Common myeloid progenitor, CD34-positive (primary cell): ENCODE data around the gene SLC1A2.

Experiments
- CTCF ChIA-PET: fragments of 350-600 bp; sonication (Branson Sonifier 250); formaldehyde crosslinking; loops from one replicate; lab custom pipeline; 2021; ENCODE audit warnings: antibody characterized with exemption; lab: Charles Lee
- POLR2A ChIA-PET: fragments of 350-600 bp; sonication (Branson Sonifier 250); formaldehyde crosslinking; loops from one replicate; lab custom pipeline; 2021; ENCODE audit warnings: antibody characterized with exemption; lab: Charles Lee
- DNase-seq, 3 donors: peaks; one replicate each; pipeline versions ENCODE4 v3.0.0 to v3.0.0-alpha.2; 2013
- H3K27ac ChIP-seq, 2 experiments: 1 replicate in 1 of 2; 2 replicates in 1 of 2; pipeline ENCODE4 v1.7.0; 2013; ENCODE audit warnings: inconsistent platforms in 2 of 2, low read length in 2 of 2, mild to moderate bottlenecking in 2 of 2, low read depth in 1 of 2, moderate library complexity in 1 of 2; ENCODE audit not compliant: severe bottlenecking in 2 of 2, insufficient read depth in 1 of 2, poor library complexity in 1 of 2
- H3K27me3 ChIP-seq, 5 experiments: replicated peaks in 2 of 5; 1 replicate in 3 of 5; 2 replicates in 2 of 5; pipeline versions ENCODE4 v1.6.1 to v1.7.0; 2013; ENCODE audit warnings: low read length in 4 of 5, mild to moderate bottlenecking in 2 of 5, moderate library complexity in 2 of 5, inconsistent platforms in 1 of 5; ENCODE audit not compliant: insufficient read depth in 5 of 5, control insufficient read depth in 4 of 5
- H3K36me3 ChIP-seq, 4 experiments: 1 replicate in 2 of 4; 2 replicates in 2 of 4; pipeline versions ENCODE4 v1.6.1 to v1.7.0; 2013; ENCODE audit warnings: low read length in 3 of 4, control low read depth in 1 of 4, mild to moderate bottlenecking in 1 of 4; ENCODE audit not compliant: control insufficient read depth in 4 of 4, insufficient read depth in 4 of 4
- H3K4me1 ChIP-seq, 4 experiments: 1 replicate in 3 of 4; 2 replicates in 1 of 4; pipeline versions ENCODE4 v1.6.1 to v1.7.1; 2013; ENCODE audit warnings: low read length in 3 of 4, mild to moderate bottlenecking in 3 of 4, control low read depth in 1 of 4, inconsistent platforms in 1 of 4, moderate library complexity in 1 of 4; ENCODE audit not compliant: control insufficient read depth in 4 of 4, insufficient read depth in 4 of 4; ENCODE audit errors: control extremely low read depth in 1 of 4
- H3K4me3 ChIP-seq, 7 experiments: 1 replicate in 4 of 7; 2 replicates in 3 of 7; pipeline versions ENCODE4 v1.5.1 to v1.7.0; 2013; ENCODE audit warnings: mild to moderate bottlenecking in 7 of 7, low read length in 6 of 7, moderate library complexity in 6 of 7, inconsistent platforms in 2 of 7, low read depth in 2 of 7, control low read depth in 1 of 7; ENCODE audit not compliant: insufficient read depth in 4 of 7, control insufficient read depth in 1 of 7; ENCODE audit errors: extremely low read depth in 1 of 7
- H3K9me3 ChIP-seq, 5 experiments: 1 replicate in 4 of 5; 2 replicates in 1 of 5; pipeline versions ENCODE4 v1.6.1 to v1.7.1; 2013; ENCODE audit warnings: low read length in 4 of 5, mild to moderate bottlenecking in 2 of 5, inconsistent platforms in 1 of 5, low read depth in 1 of 5, moderate library complexity in 1 of 5; ENCODE audit not compliant: control insufficient read depth in 4 of 5, insufficient read depth in 2 of 5; ENCODE audit errors: control extremely low read depth in 1 of 5
- WGBS: methylation state at CpG from one replicate; pipeline ENCODE4 v1.1.5; 2013; ENCODE audit not compliant: insufficient coverage; 5-methylcytosine and 5-hydroxymethylcytosine counted together

The SLC1A2 gene

GRCh38 chr11:35338921-35339320, 80.4 kb downstream of the SLC1A2 start:
- Histone ChIP-seq H3K27me3 (no peaks in the 10 kb centered on the region), H3K4me1 (peaks cover 5 to 31% (median 12%) of the 10 kb centered on the region in 4 experiments), H3K36me3 (no peaks in the 10 kb centered on the region), H3K9me3 (peaks cover 0 to 5% (median 0%) of the 10 kb centered on the region in 5 experiments), H3K4me3 (no peak overlapping the region), H3K27ac (no peak overlapping the region)
- WGBS, result 94% methylated on average over 2 of the region's 2 CpGs
- ChIA-PET CTCF (interaction anchor here (0.8 to 1.9 kb wide), 6 partner anchors 9 to 33 kb away, joined by 3 to 6 read pairs (median 4); no protein-coding TSS in a partner anchor), POLR2A (no interaction called here)
- DNase-seq, result no peak

DNA sequence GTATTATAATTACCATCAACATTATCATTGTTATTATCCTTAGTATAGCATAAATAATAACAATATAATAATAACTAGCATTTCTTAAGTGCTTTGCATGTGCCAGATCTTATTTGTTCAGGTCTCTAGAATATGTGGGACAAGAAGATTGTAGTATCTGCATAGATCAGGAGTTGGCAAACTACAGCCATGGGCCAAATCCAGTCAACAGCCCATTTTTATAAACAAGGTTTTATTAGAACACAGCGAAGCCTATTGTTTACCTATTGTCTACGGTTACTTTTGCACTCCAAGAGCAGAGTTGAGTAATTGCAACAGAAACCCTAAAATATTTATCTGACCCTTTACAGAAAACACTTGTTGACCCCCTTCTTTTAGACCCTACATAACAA, 81.4 kb downstream of the SLC1A2 start:
- no peak for DNase-seq
- no peak overlapping the region for H3K4me3 ChIP-seq
- CTCF ChIA-PET, result interaction anchor here (1.1 to 1.2 kb wide), 2 partner anchors 8 to 10 kb away, joined by 3 to 4 read pairs; no protein-coding TSS in a partner anchor
- peaks cover 0 to 5% (median 0%) of the 10 kb centered on the region in 5 experiments for H3K9me3 ChIP-seq
- H3K36me3 ChIP-seq, result no peaks in the 10 kb centered on the region
- H3K27ac ChIP-seq, result no peak overlapping the region
- no peaks in the 10 kb centered on the region for H3K27me3 ChIP-seq
- POLR2A ChIA-PET, result no interaction called here
- WGBS, result 100% methylated on average over 2 of the region's 2 CpGs
- peaks cover 2 to 21% (median 7%) of the 10 kb centered on the region in 4 experiments for H3K4me1 ChIP-seq

DNA sequence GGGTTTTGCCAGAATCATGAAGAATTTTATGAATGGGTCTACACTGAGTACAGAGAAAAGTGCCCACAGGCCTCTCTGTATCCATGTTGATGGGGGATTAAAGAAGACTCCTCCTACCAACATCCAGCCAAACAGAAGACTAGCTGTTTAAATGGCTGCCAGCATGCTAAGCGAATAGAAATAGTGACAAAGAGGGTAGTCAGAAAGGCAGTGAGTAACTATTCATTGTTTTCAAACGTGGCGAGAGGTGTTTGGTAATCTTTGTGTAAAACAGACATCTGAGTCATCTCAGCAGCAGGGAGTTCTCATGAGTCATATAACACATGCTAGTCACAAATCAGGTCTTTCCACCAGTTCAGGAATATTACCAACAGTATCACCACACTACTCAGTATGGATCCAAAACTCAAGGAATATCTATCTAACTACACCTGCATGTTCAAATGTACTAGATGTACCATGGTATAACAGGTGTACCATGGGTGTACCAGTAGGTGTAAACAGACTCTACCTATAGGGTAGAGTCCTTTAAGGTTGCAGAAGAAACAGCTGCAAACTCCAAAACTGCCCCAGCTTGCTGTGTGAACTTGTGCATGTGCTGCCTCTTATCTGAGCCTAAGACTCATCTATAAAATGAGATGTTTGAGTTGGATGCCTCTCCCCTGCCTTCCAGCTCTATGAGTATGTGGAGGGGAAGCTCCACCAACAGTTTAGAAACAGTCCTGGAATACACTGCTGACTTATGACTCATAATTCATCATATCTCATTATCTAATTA, 82.0 kb downstream of the SLC1A2 start:
- H3K36me3 ChIP-seq, result no peaks in the 10 kb centered on the region
- H3K9me3 ChIP-seq, result peaks cover 0 to 5% (median 0%) of the 10 kb centered on the region in 5 experiments
- no peak for DNase-seq
- no peak overlapping the region for H3K27ac ChIP-seq
- H3K4me1 ChIP-seq, result peaks cover 0 to 15% (median 5%) of the 10 kb centered on the region in 4 experiments
- ChIA-PET POLR2A (no interaction called here), CTCF (interaction anchor here (1.2 to 1.7 kb wide), 4 partner anchors 10 to 43 kb away, joined by 3 to 7 read pairs (median 3); no protein-coding TSS in a partner anchor)
- no peak overlapping the region for H3K4me3 ChIP-seq
- no peaks in the 10 kb centered on the region for H3K27me3 ChIP-seq
- WGBS, result 100% methylated on average over 3 of the region's 3 CpGs

DNA sequence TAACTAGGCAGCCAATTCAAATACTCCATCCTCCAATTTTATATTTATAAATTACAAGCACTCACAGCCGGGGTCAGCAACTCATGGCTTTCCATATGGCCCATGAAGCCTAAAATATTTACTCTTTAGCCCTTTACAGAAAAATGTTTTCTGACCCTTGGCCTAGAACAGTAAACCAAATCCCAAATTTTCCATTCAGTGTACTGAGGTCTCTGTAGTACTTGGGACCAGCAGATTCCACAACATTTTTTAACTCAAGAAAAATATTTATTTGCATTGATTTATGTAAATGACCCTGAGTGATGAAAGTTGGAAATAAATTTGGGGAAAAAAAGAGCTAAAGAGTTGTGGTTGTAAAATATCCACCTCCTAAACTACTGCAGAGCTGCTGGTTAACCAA, 82.6 kb downstream of the SLC1A2 start:
- 100% methylated on average over 1 of the region's 1 CpG for WGBS
- ChIA-PET POLR2A (no interaction called here), CTCF (interaction anchor here (1.2 to 1.7 kb wide), 4 partner anchors 9 to 43 kb away, joined by 3 to 7 read pairs (median 3); no protein-coding TSS in a partner anchor)
- DNase-seq, result no peak
- no peaks in the 10 kb centered on the region for H3K36me3 ChIP-seq
- H3K27me3 ChIP-seq, result no peaks in the 10 kb centered on the region
- peaks cover 0 to 10% (median 2%) of the 10 kb centered on the region in 4 experiments for H3K4me1 ChIP-seq
- H3K9me3 ChIP-seq, result peaks cover 0 to 9% (median 0%) of the 10 kb centered on the region in 5 experiments
- H3K4me3 ChIP-seq, result no peak overlapping the region
- H3K27ac ChIP-seq, result no peak overlapping the region

GRCh38 chr11:35335226-35335625, 84.1 kb downstream of the SLC1A2 start:
- Histone ChIP-seq H3K36me3 (no peaks in the 10 kb centered on the region), H3K27me3 (no peaks in the 10 kb centered on the region), H3K4me1 (peaks cover 0 to 6% (median 0%) of the 10 kb centered on the region in 4 experiments), H3K27ac (no peak overlapping the region), H3K9me3 (peaks cover 0 to 10% (median 0%) of the 10 kb centered on the region in 5 experiments), H3K4me3 (no peak overlapping the region)
- ChIA-PET POLR2A (no interaction called here), CTCF (interaction anchor here (0.7 to 1.7 kb wide), 5 partner anchors 10 to 409 kb away, joined by 3 to 4 read pairs (median 3); no protein-coding TSS in a partner anchor)
- 100% methylated on average over 2 of the region's 2 CpGs for WGBS
- DNase-seq, result no peak

- ChIA-PET POLR2A (no interaction called here), CTCF (interaction anchor here (0.7 to 1.7 kb wide), 3 partner anchors 11 to 57 kb away, joined by 3 to 4 read pairs (median 4); no protein-coding TSS in a partner anchor)
- WGBS, result 95% methylated on average over 5 of the region's 5 CpGs
- no peak overlapping the region for H3K4me3 ChIP-seq
- H3K36me3 ChIP-seq, result no peaks in the 10 kb centered on the region
- H3K27ac ChIP-seq, result no peak overlapping the region
- no peak for DNase-seq
- H3K27me3 ChIP-seq, result no peaks in the 10 kb centered on the region
- peaks cover 0 to 2% (median 0%) of the 10 kb centered on the region in 4 experiments for H3K4me1 ChIP-seq
- H3K9me3 ChIP-seq, result peaks cover 0 to 10% (median 0%) of the 10 kb centered on the region in 5 experiments
These were observed 84.8 kb downstream of the SLC1A2 start for GRCh38 chr11:35334385-35335090.
